ENCODE results near the gene STAG1.

DNA sequence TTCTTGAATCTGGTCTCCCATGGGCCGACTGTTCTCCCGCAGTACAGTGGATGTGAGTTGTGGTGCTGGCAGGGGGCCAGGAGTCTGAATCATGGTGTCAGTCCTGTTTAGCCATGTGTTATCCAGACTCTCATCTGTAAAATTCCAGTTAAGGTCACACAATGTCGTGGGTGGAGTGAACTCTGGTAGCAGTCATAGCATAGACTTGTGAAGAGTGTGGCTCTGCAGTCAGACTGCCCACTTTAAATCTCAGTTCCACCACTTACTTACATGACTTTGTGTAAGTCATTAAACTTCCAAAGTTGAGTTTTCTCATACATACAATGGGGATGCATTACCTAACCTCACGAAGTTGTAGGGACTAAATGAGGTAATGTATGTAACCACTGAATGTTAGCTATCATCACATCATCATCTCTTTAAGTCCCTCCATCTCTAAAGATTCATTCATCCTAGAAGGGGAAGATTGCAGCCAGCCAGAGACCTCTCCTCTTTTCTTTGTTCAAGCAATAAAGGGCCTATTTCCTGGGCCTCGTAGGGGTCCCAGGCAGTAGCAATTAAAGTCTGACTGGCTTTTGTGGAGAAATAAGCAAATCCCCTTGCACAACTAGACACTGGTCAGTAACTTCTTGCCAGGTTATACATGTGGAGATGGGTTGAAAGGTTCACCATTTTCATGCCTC is 408.2 kb downstream of the STAG1 start:
- TF ChIP-seq, protein P1, sequence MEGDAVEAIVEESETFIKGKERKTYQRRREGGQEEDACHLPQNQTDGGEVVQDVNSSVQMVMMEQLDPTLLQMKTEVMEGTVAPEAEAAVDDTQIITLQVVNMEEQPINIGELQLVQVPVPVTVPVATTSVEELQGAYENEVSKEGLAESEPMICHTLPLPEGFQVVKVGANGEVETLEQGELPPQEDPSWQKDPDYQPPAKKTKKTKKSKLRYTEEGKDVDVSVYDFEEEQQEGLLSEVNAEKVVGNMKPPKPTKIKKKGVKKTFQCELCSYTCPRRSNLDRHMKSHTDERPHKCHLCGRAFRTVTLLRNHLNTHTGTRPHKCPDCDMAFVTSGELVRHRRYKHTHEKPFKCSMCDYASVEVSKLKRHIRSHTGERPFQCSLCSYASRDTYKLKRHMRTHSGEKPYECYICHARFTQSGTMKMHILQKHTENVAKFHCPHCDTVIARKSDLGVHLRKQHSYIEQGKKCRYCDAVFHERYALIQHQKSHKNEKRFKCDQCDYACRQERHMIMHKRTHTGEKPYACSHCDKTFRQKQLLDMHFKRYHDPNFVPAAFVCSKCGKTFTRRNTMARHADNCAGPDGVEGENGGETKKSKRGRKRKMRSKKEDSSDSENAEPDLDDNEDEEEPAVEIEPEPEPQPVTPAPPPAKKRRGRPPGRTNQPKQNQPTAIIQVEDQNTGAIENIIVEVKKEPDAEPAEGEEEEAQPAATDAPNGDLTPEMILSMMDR (IDR thresholded peaks at IDR 0.05): no peak
- TF ChIP-seq POLR2A (IDR thresholded peaks at IDR 0.05): no peak
- no peak for TF ChIP-seq EP300 (IDR thresholded peaks at IDR 0.05)
- peak; percentile 79 for TF ChIP-seq POLR2AphosphoS5 (IDR thresholded peaks at IDR 0.05)
